Eye (tissue), 1 donor: ENCODE measurements around the gene LYZL1.
"Not testable (repeated sequence)": the region's sequence is repeated elsewhere in the genome, so short reads cannot be mapped to it uniquely, and the experiment has no call there.

Experiments used
- DNase-seq: peaks from one replicate; pipeline ENCODE4 v3.0.0-alpha.2; 2015

Gene LYZL1

GRCh38 chr10:29337526-29337925, 48.7 kb downstream of the LYZL1 start:
- not testable (repeated sequence) for DNase-seq

DNA sequence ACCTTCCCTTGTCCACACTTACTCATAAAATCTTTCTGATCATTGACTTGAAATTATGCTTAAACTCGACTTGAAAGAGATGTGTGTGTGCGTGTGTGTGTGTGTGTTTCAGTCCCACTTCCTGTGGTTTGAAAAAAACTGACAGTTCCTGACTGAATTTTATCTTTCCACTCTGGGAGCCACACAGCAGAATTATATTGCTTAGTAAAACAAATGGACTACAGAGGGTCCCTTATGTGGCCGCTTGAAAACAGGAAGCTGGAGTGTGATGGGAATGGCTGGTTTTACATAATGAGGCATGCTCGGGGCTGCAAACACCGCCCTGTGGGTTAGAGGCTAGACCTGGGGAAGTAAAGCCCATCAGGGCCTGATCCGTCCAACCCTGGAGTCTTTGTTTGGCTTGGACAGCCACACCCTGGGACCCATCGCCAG, 54.8 kb downstream of the LYZL1 start:
- no peak for DNase-seq

DNA sequence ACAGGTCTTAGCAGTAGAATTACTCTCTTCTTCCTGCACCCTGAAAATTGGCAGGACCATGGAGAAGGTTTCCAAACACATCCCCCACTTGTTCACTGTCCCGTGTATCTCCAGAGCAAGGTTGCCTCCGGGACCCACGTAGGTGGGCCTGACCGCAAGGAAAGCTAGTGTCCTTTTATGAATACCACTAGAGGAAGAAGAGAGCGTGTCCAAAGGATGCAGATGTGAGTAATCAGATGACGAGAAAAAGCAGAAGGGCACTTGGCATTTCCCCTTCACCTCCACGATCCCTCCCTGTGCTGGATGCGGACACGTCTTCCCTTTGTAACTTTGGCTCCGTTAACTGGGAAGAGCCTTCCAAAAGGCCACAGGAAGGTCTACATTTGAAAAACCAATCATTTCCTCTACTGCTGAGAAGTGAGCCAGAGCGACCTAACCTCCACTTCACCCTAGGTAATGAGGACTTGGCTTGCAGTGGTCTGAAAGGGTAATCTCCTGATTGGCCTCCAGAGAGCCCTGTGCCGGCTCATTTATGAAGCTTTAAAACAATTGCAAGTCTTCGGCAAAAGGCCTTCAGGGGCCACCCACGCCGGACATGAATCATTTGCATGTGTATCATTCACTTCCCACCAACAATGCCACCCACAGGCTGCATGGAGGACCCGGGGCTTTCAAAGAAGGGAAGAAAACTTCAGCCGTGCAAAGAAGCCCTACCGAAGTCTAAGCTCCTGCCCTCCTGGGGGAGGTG, 55.4 kb downstream of the LYZL1 start:
- no peak for DNase-seq

DNA sequence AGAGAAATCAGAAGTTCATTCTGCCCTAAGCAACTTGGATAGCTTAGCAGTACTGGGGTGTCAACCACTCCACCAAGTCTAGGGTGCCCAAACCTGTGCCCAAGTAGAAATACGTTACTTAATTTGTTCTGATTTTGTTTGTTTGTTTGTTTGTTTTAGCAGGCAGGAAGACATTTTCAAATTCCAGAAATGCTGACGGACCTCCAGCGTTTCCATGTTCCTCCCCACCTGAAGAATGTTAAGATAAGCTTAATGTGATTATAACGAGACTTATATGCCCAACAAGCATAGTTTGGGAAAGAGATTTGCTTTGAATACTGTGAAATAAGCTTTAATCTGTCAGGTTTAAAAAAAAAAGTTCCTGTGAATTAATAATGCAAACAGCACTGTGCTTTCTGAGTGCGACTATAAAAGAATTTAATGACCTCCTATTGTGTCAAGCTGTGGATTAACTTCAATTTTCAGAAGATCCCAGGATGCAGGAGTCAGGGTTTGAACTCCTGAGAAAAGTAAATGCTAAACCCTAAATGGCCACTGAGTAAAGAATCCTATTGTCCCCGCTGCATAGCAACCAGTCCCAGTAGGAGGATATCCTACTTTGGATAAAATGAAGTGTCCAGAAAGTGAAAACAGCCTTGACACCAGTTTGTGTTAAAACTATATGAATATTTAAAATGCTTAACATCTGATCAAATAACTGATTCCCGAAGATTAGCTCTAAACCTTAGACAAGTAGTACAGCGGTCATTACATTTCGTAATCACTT, 56.5 kb downstream of the LYZL1 start:
- no peak for DNase-seq

- DNase-seq: no peak
These were observed 57.0 kb downstream of the LYZL1 start for GRCh38 chr10:29345910-29346209.

DNA sequence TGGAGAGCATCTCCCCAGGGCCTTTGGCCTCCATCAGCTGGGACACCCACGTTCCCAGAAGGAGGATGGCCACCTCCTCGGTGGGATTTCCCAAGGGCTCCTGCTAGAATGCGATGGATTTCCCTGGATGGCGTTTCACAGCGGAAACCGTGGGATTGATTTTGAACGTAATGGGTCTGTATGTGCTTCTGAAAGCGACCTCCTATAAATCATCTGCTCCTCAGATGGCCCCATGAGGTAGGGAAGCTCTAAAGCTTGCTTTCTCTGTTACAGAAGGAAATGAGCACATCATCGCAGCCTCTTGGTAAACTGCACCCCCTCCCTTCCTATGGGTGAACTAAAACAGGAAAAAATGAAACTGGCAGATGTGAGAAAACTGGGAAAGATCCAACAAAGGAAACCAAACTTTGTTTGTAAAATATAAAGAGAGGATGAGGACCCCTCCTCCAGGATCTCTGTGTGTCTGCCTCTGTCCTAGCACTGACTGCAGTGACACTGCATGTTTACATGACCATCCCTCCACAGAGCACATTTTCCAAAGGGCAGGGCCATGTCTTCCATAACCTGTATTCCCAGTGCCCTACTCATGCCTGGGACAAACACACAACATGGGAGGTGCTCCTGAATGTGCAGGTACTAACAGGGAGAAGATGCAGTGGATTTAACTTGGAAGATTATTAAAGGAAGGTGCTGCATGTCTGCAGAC, 57.6 kb downstream of the LYZL1 start:
- DNase-seq: no peak

GRCh38 chr10:29348836-29349235, 60.0 kb downstream of the LYZL1 start:
- DNase-seq: no peak

- no peak for DNase-seq
These were observed 64.4 kb downstream of the LYZL1 start for GRCh38 chr10:29353305-29353704.

DNA sequence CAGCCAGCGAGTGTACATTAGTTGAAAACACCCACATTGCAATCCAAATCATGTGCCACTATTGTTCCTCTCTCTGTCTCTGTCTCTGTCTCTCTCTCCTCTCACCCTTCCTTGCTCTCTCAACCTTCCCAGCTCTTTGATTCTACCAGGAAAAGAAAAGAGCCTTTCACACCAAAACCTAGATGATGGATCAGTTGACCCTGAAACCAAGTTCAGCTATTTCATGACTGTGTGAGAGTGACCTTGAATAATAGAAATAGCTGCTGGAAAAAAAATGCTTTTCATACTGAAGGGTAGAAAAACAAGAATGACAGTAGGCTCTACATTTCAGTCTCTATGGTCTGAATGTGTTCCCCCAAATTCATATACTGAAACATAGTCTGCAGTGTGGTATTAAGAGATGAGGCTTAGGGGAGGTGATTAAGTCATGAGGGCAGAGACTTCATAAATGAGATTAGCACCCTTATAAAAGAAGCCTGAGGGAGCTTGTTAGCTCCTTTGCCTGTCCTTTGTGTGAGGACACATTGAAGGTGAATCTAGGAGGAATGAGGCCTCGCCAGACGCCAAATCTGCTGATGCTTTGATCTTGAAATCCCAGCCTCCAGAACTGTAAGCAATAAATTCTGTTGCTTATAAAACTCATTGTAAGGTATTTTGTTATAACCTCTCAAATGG, 65.2 kb downstream of the LYZL1 start:
- no peak for DNase-seq

- DNase-seq: no peak
These were observed 66.6 kb downstream of the LYZL1 start for GRCh38 chr10:29355411-29355991.

DNA sequence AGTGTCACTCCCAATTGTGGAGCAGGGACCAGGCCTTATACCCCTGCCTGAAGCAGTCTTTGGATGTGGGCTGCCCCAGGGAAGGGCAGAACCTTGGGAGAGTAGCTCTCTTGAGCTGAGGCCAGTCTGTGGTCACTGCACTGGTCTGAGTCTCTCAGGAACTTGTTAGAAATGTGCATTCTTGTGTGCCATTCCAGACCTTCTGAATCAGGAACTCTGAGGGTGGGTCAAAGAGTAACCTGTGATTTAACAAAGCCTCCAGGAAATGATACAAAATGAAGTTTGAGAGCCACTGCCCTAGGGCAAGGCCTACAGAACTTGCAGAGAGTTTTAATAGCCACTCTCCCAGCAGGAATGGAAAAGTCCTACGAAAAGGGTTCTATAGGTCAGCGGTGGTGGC, 68.1 kb downstream of the LYZL1 start:
- no peak for DNase-seq

DNA sequence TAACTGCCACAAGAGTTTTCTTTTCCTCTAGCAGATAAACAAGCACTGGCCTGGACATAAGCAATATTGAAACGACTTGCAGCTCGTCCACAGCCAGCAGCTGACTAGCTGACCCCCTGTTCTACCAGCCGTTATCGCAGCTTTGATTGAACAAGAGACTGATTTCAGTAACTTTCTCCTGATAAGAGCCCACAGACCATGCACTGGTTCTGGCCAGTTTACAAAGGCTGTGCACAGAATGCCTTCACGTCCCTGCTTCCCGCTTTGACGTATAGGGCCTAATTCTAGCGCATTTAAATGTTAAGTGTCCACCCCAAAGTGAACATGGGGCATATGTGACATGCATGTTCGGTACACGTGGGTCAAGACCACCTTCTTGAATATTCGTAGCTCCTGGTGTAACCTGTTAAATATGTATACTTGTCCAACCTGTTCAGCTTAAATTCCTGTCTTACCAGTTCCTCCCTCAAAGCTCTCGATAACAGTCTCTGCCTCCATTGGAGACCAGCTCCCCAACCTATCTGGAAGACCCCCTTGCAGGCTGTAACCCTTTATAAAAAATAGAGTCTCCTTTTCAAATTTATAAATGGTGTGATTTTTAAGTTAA, 69.2 kb downstream of the LYZL1 start:
- DNase-seq: no peak

DNA sequence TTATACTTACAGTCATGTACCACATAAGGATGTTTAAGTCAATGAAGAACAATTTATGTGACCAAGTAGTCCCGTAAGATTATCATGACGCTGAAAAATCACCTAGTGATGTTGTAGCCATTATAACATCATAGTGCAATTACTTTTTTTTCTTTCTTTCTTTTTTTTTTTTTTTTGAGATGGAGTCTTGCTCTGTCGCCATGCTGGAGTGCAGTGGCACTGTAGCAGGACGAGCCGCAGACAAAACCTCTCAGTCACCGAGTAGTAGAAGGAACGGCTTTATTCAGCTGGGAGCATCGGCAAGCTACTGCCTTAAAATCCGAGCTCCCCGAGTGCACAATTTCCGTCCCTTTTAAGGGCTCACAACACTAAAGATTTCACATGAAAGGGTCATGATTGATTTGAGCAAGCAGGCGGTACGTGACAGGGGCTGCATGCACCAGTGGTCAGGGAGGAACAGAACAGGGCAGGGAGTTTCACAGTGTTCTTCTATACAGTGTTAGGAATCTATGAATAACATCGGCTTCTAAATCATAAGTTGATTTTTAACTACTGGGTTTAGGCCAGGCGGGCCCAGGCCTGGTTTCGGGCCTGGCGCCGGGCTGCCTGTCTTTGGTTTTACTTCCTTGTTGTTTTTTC, 71.5 kb downstream of the LYZL1 start:
- DNase-seq: not testable (repeated sequence)
